Measurements from ENCODE around the gene CCL22. TPM values are rescaled to one million over a fixed set of nuclear protein-coding genes. Genes with fewer than 3 reads are reported as not detected.

Gene CCL22
- total RNA-seq, 1 experiment from 2014 or later = not detected

GRCh38 chr16:57392694-57393093, 34.1 kb downstream of the CCL22 start:
- Histone ChIP-seq H4K20me1 (ENCODE audit: control insufficient read depth, insufficient read depth, insufficient read length) (peaks cover 2% of the 10 kb centered on the region), H3K56ac (ENCODE audit: insufficient read length, low read depth, low read length) (no peak overlapping the region), H3K4ac (ENCODE audit: low read depth, low read length) (no peak overlapping the region), H3K79me2 (ENCODE audit: insufficient read depth, low read length) (no peaks in the 10 kb centered on the region), H2AFZ (ENCODE audit: low read length) (no peak overlapping the region), H2BK12ac (ENCODE audit: insufficient read length, low read depth, low read length) (no peak overlapping the region), H3K27me3 (ENCODE audit: insufficient read depth, low read length) (no peaks in the 10 kb centered on the region), H3K14ac (ENCODE audit: insufficient read depth, low read length) (no peak overlapping the region), H4K5ac (ENCODE audit: insufficient read length, low read depth, low read length) (no peak overlapping the region), H3K9ac (ENCODE audit: extremely low read depth, insufficient read length, low read length) (no peak overlapping the region), H2AK5ac (ENCODE audit: insufficient read length, low read length) (no peak overlapping the region), H2BK120ac (ENCODE audit: low read depth, low read length, poor library complexity, severe bottlenecking) (no peak overlapping the region), H3K9me3 (ENCODE audit: control insufficient read depth, low read depth, low read length) (no peaks in the 10 kb centered on the region), H4K8ac (replicated peaks; ENCODE audit: insufficient read length, low read depth, low read length) (no peak overlapping the region), H3K4me1 (ENCODE audit: insufficient read depth, low read length) (no peaks in the 10 kb centered on the region), H3K4me2 (ENCODE audit: insufficient read depth, insufficient read length, low read length) (no peak overlapping the region), H2BK15ac (ENCODE audit: low read depth, low read length) (no peak overlapping the region), H3K27ac (ENCODE audit: insufficient read length, low read depth, low read length) (no peak overlapping the region), H4K91ac (ENCODE audit: insufficient read length, low read depth, low read length) (no peak overlapping the region), H3K79me1 (ENCODE audit: insufficient read depth, low read depth, low read length, poor library complexity, severe bottlenecking) (no peaks in the 10 kb centered on the region), H3K23ac (ENCODE audit: insufficient read length, low read depth, low read length) (no peak overlapping the region), H3K18ac (ENCODE audit: insufficient read length, low read depth, low read length) (no peak overlapping the region), H2BK20ac (ENCODE audit: low read depth, low read length, poor library complexity, severe bottlenecking) (no peak overlapping the region), H2BK5ac (ENCODE audit: insufficient read length, low read length) (no peak overlapping the region), H3T11ph (ENCODE audit: low read length) (no peak overlapping the region), H3K23me2 (ENCODE audit: insufficient read length, low read depth, low read length, poor library complexity, severe bottlenecking) (no peaks in the 10 kb centered on the region)
- Mint-ChIP-seq H3K4me3 (no peak overlapping the region), H3K36me3 (ENCODE audit: insufficient read depth in 1 of 3, low read depth in 3 of 3) (no peaks in the 10 kb centered on the region), H3K4me1 (no peaks in the 10 kb centered on the region), H3K27me3 (ENCODE audit: low read depth) (peaks cover 9% of the 10 kb centered on the region), H3K27ac (no peak overlapping the region), H3K9me3 (peaks cover 2 to 5% of the 10 kb centered on the region in 2 experiments; a peak in 2 of 5 replicates)
- no CpG with 5 or more reads among the region's 1 CpG for WGBS (ENCODE audit: extremely low coverage, insufficient read length, low lambda C conversion rate)
- DNase-seq = no peak
- TF ChIP-seq CTCF (conservative IDR thresholded peaks at IDR 0.05) = no peak

Data from H9 (cell line).